HG03175 (cell line): ENCODE data around the gene C1orf198.

Experiments used
- ATAC-seq: cut with Tn5 transposase; IDR thresholded peaks from one replicate; pipeline ENCODE4 v1.9.1; 2021; ENCODE audit warnings: mild to moderate bottlenecking, moderate library complexity; ENCODE audit not compliant: unreplicated experiment

C1orf198 gene

DNA sequence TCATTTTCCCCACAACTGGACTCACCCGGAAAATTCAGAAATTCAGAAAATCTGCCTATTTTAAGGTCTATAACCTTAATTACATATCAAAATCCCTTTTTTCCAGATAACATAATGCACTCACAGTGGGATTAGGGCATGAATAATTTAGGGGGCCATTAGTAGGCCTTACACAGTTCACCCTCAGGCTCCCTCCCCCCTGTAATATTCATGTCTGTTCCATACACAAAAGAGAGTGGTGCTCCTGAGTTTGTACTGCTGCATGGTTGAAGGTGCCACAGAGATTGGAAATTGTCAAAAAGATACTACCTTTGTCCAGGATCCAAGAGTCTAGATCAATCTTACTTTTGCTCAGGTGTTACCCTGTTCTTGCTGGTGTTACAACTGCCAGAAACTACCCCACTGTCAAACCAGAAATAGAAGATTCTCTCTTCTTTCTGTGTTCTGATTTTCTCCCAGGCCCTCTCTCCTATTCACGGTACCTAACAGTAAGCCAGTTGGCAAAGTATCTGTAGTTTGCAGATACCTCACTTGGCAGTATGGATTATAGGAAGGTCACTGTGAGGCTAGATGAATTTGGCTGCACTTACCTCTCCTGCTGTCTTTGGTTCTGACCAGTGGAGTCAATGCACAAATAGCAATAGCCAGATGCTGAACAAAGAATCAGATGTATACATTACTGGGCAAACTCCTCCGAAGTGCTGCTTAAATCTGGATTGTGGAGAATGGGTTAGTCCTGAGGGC is 53.2 kb downstream of the C1orf198 start:
- no peak for ATAC-seq

DNA sequence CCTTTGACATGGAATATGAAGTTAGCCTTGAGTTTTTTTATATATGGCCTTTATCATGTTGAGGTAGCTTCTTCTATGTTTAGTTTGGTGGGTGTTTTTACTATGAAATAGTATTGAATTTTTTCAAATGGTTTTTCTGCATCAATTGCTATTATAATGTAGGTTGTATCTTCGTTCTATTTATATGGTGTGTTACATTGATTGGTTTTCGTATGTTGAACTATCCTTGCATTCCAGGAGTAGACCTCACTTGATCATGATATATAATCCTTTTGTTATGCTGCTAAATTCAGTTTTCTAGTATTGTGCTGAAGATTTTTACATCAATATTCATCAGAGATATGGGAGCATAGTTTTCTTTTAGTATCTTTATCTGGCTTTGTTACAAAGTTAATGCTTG is 55.8 kb downstream of the C1orf198 start:
- no peak for ATAC-seq

GRCh38 chr1:230809256-230809990 is 58.9 kb downstream of the C1orf198 start:
- ATAC-seq, result no peak

DNA sequence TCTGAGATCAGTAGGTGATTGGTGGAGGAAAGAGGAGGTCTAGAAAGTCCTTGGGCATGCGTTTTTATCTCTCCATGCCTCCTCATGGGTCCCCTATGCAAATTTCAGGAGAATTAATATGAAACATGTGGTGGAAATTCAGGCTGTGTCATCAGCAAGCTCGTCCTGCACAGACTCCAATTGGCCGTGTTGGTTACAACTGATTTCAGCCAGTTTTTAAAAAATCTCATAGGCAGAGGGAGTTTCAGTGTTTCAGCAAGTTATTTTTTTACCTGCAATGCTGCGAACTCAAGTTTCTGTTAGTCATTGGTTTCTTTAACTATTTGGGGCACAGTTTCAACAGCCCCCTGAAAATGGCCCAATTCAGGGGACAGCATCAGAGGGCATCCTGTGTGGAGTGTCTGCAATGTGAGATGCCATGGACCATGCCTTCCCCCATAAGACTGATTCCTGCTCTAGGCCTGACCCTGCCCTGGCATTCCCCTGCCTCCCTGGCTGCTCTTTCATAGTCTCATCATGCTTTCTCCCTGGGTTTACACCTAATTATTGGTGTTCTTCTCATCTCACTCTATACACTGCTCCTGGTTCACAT is 59.9 kb downstream of the C1orf198 start:
- no peak for ATAC-seq

- no peak for ATAC-seq
Observed at GRCh38 chr1:230807561-230808280, 60.6 kb downstream of the C1orf198 start.

DNA sequence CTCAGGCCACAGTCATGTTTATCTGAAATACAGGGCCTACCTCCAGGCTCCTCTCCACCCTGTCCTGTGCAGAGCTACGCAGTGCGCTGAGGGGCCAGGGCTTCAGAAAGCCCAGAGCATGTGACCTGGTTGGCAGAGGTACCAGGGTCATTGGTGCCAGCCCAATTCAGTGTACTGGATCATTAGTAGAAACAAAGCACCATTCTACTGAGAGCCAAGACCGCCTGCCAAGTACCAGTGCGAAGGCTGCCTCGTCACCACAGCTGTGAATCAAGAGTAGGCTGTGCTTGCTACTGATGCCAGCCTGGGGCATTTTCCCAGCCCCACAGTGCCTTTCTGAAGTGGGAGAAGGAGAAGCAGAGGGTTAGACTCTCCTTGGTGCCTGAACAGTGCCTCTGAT is 61.3 kb downstream of the C1orf198 start:
- no peak for ATAC-seq

- no peak for ATAC-seq
Observed at GRCh38 chr1:230806552-230806951, 61.8 kb downstream of the C1orf198 start.

DNA sequence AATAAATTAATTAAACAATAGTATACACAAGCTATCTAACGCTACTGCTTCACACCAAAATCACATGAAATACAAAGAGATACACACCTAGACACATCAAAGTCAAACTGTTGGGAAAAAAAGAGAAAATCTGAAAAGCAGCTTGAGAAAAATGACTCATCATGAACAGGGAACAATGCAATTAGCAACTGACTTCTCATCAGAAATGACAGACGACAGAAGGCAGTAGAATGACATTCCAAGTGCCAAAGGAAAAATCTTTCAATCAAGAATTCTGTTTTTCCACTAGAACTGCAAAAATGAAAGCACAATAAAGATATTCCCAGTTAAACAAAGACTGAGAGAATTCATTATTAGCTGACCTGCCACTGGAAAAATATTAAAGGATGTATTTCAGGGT is 63.9 kb downstream of the C1orf198 start:
- ATAC-seq, result no peak

- no peak for ATAC-seq
Observed at GRCh38 chr1:230800891-230801840, 67.2 kb downstream of the C1orf198 start.

DNA sequence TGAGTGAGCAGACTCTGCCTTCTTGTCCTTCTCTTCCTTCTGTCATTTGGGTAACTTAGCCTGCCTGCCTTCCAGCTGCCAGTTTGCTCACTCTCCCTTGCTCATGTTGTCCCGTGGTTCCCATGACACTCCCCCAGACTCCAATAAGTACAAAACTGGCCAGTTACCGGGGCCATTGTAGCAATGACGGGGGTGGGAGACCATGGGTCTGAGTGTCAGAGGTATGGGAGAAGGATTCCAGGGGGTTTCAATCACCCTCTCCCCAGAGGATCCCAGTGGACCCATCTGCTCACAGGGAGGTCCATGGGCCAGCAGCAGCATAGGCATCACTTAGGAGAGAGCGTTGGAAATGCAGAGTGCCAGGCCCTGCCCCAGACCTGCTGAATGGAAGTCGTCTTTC is 69.8 kb downstream of the C1orf198 start:
- ATAC-seq, result no peak

GRCh38 chr1:230797942-230798365 is 70.4 kb downstream of the C1orf198 start:
- ATAC-seq, result no peak

- ATAC-seq, result no peak
Observed at GRCh38 chr1:230797376-230797920, 70.9 kb downstream of the C1orf198 start.

- no peak for ATAC-seq
Observed at GRCh38 chr1:230796626-230797025, 71.7 kb downstream of the C1orf198 start.

DNA sequence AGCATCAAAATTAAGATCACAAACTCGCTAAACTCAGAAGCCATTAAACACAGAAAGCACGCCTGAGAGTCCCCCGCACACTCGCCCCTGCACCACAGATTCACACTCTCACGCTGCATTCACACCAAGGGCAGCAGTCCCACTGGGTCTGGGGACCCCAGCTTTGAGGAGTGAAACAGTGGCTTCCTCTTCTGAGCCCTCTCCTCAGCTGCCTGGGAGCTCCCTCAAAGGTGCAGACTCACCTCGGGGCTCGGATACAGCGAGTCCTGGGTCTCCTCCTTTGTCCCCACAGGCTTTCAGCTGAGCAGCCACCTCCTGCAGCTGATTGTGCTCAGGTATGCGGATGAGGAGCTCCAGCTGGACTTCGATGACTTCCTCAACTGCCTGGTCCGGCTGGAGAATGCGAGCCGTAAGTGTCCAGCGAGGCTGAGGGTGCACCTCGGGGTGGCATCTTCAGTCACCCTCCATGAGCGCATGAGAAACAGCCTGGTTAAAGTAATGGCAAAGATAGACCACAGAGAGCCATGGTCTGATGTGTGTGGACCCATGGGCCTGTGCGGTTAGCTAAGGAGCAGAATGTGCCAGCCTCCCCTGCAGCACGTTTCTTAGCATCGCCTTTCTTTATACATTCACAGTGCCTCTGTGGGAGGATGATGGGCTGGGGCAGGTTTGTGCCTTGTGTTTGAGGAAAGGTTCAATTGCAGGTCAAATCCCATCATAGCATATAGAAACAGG is 73.3 kb downstream of the C1orf198 start:
- ATAC-seq, result no peak

DNA sequence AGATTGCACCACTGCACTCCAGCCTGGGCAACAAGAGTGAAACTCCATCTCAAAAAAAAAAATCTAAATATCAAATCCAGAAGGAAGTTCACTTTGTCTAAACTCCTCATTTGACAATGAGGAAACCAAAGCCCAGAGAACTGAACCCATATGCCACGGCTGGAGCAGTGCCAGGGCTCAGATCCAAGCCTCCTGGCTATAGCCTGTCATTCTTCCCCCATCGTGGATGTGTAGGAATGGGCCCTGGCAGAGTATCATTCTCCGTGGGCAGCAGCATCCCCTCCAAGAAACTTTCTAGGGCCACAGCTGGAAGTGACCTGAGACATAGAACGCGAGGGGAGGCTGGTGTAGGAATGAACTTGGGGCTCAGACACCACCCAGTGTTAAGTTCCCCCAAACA is 73.9 kb downstream of the C1orf198 start:
- no peak for ATAC-seq

GRCh38 chr1:230793463-230793745 is 74.9 kb downstream of the C1orf198 start:
- ATAC-seq, result no peak

DNA sequence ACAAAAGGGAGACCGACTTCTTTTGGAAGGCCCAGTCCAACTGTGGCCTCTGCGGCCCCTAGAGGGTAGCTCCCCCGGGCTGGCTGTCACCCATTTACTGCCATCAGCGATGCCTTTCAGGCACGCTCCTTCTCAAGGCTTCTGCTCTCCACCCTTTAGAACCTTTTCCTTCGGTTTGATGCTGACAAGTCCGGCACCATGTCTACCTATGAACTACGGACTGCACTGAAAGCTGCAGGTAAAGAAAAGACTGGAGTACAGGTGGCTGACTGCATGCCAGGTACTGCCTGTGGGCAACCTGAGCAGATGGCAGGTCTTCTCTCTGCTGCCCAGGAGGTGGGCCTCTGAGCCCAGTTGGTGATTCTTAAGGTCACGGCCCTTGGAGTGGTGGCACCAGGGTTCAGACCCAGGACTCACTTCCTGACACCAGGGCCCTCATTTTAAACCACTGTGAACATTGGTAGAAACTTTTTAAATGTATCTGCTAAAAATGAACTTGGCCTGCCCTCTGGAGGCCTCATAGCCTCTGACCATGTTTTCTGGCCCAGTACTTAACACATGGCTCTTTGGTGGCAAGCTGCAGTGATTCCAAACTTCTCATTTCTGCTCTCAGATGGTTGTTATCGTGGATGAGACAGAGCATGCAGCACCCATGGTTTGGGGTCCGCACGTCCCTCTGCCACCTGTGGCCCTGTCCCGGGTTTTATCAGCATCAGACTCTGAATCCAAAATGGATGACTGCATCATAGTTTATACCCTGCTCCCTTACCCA is 75.4 kb downstream of the C1orf198 start:
- no peak for ATAC-seq

DNA sequence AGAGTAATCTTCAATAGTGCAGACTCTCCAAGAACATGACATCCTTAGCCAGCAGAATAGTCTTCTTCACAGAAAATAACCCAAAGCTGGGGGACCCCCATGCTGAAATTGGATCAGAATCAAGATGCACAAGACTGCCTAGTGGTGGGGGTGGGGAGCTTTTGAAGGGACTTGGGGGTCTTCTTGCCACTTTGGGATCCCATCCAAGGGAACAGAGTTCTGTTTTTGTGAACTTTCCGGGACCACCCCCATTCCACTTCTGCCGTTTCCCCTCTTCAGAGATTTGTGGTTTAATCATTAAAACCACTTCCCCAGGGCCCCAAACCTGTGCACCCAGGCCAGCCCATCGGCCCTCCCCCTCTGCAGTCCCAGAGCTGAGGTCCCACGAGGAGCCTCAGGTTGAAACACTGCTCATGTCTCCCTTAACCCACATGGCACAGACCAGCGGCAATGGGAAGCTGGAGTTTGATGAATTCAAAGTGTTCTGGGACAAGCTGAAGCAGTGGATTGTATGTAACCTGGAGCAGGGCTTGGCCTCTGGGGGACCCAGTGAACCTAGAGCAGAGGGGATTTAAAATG is 76.2 kb downstream of the C1orf198 start:
- ATAC-seq, result no peak
